ENCODE data around the gene MARCKSL1. TPM values are rescaled to one million over a fixed set of nuclear protein-coding genes. Genes with fewer than 3 reads are reported as not detected.

MARCKSL1 gene
- total RNA-seq, 3 donors from 2014 or later: 25.3 to 33.5 (median 27.8) TPM

DNA sequence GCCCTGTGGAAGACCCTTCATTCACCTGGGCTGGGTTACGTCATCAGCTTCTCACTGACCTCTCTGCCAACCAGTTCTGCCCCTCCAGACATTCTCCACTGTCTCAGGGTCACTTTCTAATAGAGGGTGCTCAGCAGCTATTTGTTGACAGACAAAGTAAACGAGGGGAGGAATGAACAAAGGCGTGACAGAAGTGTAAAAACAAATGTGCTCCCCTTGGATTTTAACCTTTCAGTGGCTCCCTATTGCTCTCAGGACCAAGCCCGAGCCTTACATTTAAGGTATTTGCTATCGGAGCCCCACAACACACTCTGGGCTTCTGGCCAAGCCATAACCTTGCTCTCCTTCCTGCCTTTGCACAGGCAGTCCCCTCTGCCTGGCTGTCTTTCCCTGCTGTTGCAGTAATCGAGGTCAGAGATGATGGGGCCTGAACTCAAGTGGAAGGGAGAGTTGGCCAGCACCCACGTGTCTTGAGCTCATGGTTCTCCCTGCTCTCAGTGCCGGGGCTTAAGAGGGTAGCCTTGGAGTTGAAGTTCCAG is 9.3 kb upstream of the MARCKSL1 start:
- H3K4me1 Mint-ChIP-seq (ENCODE audit: low read depth): peaks cover 48% of the 10 kb centered on the region
- no peak overlapping the region for H3K4me3 Mint-ChIP-seq
- no peaks in the 10 kb centered on the region for H3K9me3 Mint-ChIP-seq
- no peaks in the 10 kb centered on the region for H3K27me3 Mint-ChIP-seq (ENCODE audit: low read depth)
- no peaks in the 10 kb centered on the region for H3K36me3 Mint-ChIP-seq (ENCODE audit: insufficient read depth)
- peak in 1 of 2 donors; percentile 30 for ATAC-seq
- DNase-seq: no peak

DNA sequence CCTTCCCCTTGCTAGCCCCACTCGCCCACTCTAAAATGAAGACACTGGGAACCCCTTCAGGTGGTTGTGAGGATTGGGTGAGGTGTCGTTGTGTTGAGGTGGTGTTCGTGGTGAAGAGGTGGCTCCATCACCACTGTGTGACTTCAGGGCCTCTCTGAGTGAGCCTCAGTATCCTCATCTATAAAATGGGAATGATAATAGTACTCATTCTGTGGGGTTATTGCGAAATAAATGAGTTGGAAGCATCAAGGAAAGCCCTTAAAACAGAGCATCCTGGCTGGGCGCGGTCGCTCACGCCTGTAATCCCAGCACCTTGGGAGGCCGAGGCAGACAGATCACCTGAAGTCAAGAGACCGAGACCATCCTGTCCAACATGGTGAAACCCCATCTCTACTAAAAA is 6.7 kb upstream of the MARCKSL1 start:
- ATAC-seq (no peak), DNase-seq (no peak)
- H3K9me3 Mint-ChIP-seq: no peaks in the 10 kb centered on the region
- no peaks in the 10 kb centered on the region for H3K36me3 Mint-ChIP-seq (ENCODE audit: insufficient read depth)
- H3K4me1 Mint-ChIP-seq (ENCODE audit: low read depth): peaks cover 48% of the 10 kb centered on the region
- no peaks in the 10 kb centered on the region for H3K27me3 Mint-ChIP-seq (ENCODE audit: low read depth)
- no peak overlapping the region for H3K4me3 Mint-ChIP-seq

DNA sequence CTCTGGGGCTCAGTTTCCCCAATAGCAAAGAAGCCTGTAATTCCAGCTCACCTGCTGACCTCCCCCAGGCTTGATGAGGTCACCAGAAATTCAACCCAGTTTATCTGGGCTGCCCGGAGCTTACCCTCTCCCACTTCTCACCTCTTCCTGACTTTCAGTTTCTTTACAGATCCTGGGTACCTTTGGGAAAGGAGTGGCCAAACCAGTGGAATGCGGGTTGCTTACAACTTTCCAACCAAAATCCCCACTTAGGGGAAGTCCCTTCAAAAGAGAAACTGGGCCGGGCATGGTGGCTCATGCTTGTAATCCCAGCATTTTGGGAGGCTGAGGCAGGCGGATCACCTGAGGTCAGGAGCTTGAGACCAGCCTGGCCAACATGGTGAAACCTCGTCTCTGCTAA is 5.9 kb upstream of the MARCKSL1 start:
- no peaks in the 10 kb centered on the region for H3K36me3 Mint-ChIP-seq (ENCODE audit: insufficient read depth)
- no peak for ATAC-seq

DNA sequence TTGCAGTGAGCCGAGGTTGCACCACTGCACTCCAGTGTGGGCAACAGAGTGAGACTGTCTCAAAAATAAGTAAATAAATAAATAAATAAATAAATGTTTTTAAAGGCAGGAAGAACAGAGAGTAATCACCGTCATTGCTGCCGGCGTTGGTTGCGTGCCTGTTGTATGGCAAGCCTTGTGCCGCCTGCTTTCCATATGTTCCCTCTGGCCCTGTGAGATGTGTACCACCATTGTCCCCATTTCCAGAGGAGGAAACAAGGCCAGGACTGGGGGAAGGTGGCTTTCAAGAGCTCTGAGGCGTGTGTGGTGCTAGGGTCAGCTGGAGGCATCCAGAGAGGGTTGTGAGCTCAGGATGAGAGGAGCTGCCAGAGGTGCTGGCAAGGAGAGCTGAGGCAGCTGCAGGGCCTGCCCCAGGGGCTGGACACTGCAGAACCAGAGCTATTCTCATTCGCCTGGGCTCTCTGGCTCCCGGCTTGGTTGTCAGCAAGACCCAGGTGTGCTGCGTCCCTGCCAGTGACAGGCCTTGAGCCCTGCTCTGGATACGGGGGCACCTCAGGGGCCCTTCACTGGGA is 5.2 kb upstream of the MARCKSL1 start:
- peaks cover 55% of the 10 kb centered on the region for H3K4me1 Mint-ChIP-seq (ENCODE audit: low read depth)
- no peaks in the 10 kb centered on the region for H3K27me3 Mint-ChIP-seq (ENCODE audit: low read depth)
- H3K4me3 Mint-ChIP-seq: no peak overlapping the region
- ATAC-seq (no peak), DNase-seq (no peak)
- no peaks in the 10 kb centered on the region for H3K9me3 Mint-ChIP-seq
- H3K36me3 Mint-ChIP-seq (ENCODE audit: insufficient read depth): no peaks in the 10 kb centered on the region

More for the DNA sequence above, 5.9 kb upstream of the MARCKSL1 start:
- no peaks in the 10 kb centered on the region for H3K27me3 Mint-ChIP-seq (ENCODE audit: low read depth)
- no peak overlapping the region for H3K4me3 Mint-ChIP-seq
- peaks cover 55% of the 10 kb centered on the region for H3K4me1 Mint-ChIP-seq (ENCODE audit: low read depth)
- no peaks in the 10 kb centered on the region for H3K9me3 Mint-ChIP-seq
- no peak for DNase-seq

DNA sequence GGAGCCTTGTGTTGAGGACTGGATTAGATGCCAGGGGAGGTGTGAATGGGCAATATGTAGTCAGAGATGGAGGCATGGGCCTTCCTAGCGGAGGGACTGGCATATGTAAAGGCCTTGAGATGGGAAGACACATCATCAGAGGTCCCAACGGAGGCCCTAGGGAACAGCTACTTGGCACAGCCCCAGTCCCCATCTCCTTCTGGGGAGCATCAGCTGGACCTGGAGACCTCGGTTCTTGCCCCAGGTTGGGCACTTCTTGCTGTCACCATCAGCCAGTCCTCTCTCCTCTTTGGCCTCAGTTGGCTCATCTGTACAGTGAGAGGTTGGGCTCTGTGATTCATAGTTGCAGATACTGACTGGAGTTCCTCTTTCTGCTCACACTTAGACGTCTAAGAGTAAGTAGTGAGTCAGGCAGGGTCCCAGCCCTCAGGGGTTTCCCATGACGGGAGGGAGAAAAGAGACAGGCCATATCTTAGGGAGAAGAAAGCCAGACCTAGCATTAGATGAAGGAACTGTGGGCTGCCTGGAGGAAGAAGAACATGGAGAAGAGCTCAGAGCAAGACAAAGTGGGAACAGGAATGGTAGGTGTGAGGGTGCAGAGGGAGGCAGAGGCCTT is 3.4 kb upstream of the MARCKSL1 start:
- no peaks in the 10 kb centered on the region for H3K36me3 Mint-ChIP-seq (ENCODE audit: insufficient read depth)
- no peak overlapping the region for H3K4me3 Mint-ChIP-seq
- ATAC-seq (peak; percentile 68 to 71), DNase-seq (no peak)
- no peaks in the 10 kb centered on the region for H3K9me3 Mint-ChIP-seq
- no peaks in the 10 kb centered on the region for H3K27me3 Mint-ChIP-seq (ENCODE audit: low read depth)
- H3K4me1 Mint-ChIP-seq (ENCODE audit: low read depth): peaks cover 46% of the 10 kb centered on the region

DNA sequence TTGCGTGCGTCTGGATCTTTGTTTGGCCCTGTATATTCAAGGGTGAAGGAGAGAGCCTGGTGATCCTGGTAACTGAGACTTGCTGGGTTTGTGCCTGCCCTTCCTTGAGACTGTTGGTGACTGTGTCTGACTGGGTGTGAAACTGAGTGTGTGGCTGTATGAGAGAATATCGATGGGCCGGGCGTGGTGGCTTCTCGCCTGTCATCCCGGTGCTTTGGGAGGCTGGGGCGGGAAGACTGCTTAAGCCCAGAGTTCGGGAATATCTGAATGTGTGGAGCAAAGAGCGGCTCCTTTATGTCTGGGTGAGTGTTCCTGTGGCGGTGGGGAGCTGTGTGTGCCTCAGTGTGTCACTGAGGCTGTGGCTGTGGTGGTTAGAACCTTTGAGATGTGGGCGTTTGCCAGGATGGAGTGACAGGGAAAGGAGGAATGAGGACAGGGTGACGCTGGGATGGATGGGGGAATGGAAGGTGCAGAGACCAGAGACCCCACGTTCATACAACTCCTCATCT is 2.7 kb upstream of the MARCKSL1 start:
- DNase-seq: no peak
- peak overlapping the region; percentile 1 for H3K4me3 Mint-ChIP-seq
- ATAC-seq: no peak
- H3K9me3 Mint-ChIP-seq: no peaks in the 10 kb centered on the region
- no peaks in the 10 kb centered on the region for H3K27me3 Mint-ChIP-seq (ENCODE audit: low read depth)
- peaks cover 51% of the 10 kb centered on the region for H3K4me1 Mint-ChIP-seq (ENCODE audit: low read depth)
- peaks cover under 1% of the 10 kb centered on the region for H3K36me3 Mint-ChIP-seq (ENCODE audit: insufficient read depth)

DNA sequence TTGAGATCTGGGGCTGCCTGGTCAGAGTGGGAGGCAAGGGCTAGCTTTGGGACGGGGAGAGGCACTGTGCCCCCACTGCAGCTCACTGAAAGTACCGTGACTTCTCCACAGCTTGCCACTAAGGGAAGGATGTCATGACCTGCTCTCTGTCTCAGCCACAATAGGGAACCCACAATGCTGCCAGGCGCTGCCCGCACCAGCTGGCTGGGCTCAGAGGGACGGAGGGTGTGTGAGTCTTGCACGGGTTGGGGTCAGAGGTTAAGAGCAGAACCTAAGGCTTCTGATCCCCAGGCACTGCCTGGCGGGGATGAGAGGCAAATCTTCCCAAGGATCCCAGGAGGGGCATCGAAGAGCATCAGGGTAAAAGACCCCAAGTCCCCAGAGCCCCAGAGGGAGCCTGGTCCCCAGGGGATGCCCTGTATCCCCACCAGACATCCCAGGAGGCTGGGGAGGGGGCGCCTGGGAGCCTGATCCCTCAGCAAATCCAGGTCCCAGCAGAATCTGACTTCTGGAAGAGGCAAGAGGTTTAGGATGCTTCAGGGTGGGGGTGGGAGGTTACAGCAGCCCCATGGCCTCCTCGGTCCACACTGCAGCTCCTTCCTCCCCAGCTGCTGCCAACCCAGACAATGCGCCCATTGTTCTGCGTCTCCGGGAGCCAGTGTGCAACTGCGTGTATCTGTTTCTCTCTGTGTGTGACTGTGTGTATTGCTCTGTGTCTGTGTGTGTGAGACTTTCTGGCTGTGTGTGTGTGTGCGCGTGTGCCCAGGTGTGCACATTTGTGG is 2.0 kb upstream of the MARCKSL1 start:
- H3K4me3 Mint-ChIP-seq: peak overlapping the region; percentile 47
- DNase-seq: no peak
- peaks cover 4% of the 10 kb centered on the region for H3K36me3 Mint-ChIP-seq (ENCODE audit: insufficient read depth)
- ATAC-seq: no peak
- peaks cover 51% of the 10 kb centered on the region for H3K4me1 Mint-ChIP-seq (ENCODE audit: low read depth)
- no peaks in the 10 kb centered on the region for H3K27me3 Mint-ChIP-seq (ENCODE audit: low read depth)
- no peaks in the 10 kb centered on the region for H3K9me3 Mint-ChIP-seq

DNA sequence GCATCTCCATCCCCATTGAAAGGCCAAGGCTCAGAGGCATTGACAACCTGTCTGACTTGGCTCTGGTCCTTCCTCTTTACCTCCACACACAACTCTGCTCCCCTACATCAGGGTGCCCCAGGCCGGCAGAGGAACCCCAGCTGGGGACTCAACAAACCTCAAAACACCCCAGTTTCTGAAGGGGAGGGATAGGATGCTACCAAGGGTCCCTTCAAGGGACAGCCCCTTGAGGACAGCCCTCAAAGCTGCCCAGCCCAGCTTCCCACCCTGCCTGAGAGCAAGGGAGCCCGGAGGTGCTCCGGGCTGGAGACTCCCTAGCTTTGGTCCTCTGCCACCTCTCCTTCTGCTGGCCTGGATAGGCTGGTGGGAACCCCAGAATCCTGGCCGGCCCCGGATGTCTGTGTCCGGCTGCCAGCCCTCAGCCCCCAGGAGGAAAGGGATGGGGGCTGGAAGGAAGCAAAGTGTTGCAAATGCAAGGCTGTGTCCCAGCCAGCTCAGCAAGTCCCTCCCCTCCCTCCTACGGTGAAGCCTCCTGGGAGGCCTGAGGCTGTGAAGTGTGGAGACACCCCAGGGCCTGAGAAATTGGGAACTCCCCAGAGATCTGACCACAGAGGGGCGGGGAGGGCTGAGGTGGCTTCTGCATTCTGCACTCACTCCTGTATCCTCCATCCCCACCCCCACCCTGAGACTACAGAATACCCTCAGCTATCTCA is 1.1 kb upstream of the MARCKSL1 start:
- Mint-ChIP-seq H3K4me1 (ENCODE audit: low read depth) (peaks cover 47% of the 10 kb centered on the region), H3K4me3 (peak overlapping the region; percentile 24), H3K9me3 (no peaks in the 10 kb centered on the region), H3K36me3 (ENCODE audit: insufficient read depth) (peaks cover 4% of the 10 kb centered on the region), H3K27me3 (ENCODE audit: low read depth) (no peaks in the 10 kb centered on the region)
- peak; percentile 44 for DNase-seq
- peak; percentile 38 to 40 for ATAC-seq

DNA sequence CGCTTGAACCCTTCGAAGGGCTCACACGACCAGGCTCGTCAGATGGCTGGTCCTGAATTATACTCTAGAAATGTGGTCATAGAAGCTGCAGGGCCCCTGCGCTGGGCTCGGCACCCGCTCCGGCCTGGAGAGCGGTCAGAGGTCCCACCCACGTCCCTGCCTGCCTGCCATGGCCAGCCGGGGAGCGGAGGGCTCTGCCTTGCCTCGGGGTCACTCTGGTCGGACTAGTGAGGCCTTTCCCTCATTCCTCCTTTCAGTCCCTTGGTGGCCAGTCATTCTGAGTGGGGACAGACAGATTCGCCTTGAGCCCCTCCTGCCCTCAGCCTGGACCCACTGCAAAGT is 529 bp upstream of the MARCKSL1 start:
- Mint-ChIP-seq H3K9me3 (no peaks in the 10 kb centered on the region), H3K36me3 (ENCODE audit: insufficient read depth) (peaks cover 8% of the 10 kb centered on the region), H3K27me3 (ENCODE audit: low read depth) (no peaks in the 10 kb centered on the region), H3K4me1 (ENCODE audit: low read depth) (peaks cover 46% of the 10 kb centered on the region), H3K4me3 (peak overlapping the region; percentile 24)
- DNase-seq (no peak), ATAC-seq (no peak)

DNA sequence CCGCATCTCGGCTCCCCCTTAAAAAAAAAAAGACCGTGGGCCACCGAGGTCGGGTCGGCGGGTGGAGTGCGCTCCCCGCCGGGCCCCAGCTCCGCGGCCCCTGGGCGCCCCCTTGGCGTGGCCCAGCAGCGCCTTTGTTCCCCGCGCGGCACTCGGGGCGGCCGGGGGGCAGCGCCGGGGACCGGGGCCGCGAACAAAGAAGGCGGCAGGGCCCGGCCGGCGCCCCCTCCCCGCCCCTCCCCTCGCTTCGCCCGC is 571 bp downstream of the MARCKSL1 start:
- Mint-ChIP-seq H3K4me3 (peak overlapping the region; percentile 86), H3K9me3 (no peaks in the 10 kb centered on the region), H3K36me3 (ENCODE audit: insufficient read depth) (peaks cover 19% of the 10 kb centered on the region), H3K27me3 (ENCODE audit: low read depth) (no peaks in the 10 kb centered on the region), H3K4me1 (ENCODE audit: low read depth) (peaks cover 45% of the 10 kb centered on the region)
- ATAC-seq: peak; percentile 9 to 16
- DNase-seq: no peak

DNA sequence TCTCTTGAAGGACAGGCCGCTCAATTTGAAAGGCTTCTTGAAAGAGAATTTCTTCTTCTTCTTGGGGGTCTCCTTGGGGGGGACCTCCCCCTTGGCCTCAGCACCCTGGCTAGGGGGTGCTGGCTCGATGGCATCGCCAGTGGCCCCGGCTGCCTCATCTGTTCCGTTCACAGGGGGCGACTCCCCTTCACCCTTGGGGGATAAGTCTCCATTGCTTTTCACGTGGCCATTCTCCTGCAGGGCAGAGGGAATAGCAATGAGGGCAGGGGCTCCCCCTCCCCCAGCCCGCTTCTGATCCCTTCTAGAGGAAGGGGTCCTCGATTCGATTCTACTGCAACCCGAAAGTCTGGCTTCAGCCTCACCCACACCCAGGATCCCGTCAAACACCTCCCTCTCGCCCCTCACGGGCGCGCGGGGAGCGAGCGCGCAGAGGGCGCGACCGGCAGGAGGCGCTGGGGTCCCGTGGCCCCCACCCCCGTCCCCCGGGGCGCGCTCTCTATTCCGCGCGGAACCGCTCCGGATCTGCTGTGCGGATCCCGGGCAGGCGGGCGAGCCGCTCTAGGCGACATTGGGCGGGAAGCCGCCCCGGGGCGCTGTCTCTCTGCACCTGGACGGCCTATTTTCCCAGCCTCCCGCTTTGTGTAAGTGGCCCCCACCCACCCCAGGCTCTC is 1.0 kb downstream of the MARCKSL1 start:
- DNase-seq (peak; percentile 68), ATAC-seq (peak; percentile 38 to 51)
- H3K27me3 Mint-ChIP-seq (ENCODE audit: low read depth): no peaks in the 10 kb centered on the region
- peaks cover 45% of the 10 kb centered on the region for H3K4me1 Mint-ChIP-seq (ENCODE audit: low read depth)
- H3K9me3 Mint-ChIP-seq: no peaks in the 10 kb centered on the region
- H3K4me3 Mint-ChIP-seq: peak overlapping the region; percentile 86
- H3K36me3 Mint-ChIP-seq (ENCODE audit: insufficient read depth): peaks cover 20% of the 10 kb centered on the region

DNA sequence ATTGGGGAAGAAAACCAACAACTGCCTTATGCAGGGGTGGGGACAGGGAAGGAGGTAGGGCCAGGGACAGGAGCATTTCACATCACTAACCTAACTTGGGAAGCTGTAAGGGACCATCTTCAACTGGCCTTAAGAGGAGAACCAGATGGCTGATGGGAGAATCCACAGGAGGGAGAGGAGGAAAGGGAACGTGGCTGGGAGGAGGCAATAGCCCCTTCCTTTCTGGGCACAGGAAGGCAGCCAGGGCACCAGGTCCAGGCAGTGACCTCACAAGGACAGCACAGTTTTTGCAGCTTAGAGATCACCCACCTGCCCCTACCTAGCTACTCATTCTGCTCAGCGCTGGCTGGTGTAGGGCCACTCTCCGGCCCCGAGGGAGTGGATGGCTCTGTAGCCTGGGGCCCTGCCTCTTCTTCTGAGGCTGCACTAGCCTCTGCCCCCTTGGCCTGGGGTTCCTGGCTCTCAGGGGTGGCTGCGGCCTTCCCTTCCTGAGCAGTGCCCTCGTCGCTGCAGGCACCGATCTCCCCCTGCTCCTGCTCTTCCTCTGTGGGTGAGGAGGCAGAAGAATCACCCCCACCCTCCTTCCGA is 1.7 kb downstream of the MARCKSL1 start:
- H3K4me3 Mint-ChIP-seq: peak overlapping the region; percentile 86
- no peaks in the 10 kb centered on the region for H3K9me3 Mint-ChIP-seq
- ATAC-seq (no peak), DNase-seq (no peak)
- no peaks in the 10 kb centered on the region for H3K27me3 Mint-ChIP-seq (ENCODE audit: low read depth)
- H3K36me3 Mint-ChIP-seq (ENCODE audit: insufficient read depth): peaks cover 25% of the 10 kb centered on the region
- peaks cover 39% of the 10 kb centered on the region for H3K4me1 Mint-ChIP-seq (ENCODE audit: low read depth)

DNA sequence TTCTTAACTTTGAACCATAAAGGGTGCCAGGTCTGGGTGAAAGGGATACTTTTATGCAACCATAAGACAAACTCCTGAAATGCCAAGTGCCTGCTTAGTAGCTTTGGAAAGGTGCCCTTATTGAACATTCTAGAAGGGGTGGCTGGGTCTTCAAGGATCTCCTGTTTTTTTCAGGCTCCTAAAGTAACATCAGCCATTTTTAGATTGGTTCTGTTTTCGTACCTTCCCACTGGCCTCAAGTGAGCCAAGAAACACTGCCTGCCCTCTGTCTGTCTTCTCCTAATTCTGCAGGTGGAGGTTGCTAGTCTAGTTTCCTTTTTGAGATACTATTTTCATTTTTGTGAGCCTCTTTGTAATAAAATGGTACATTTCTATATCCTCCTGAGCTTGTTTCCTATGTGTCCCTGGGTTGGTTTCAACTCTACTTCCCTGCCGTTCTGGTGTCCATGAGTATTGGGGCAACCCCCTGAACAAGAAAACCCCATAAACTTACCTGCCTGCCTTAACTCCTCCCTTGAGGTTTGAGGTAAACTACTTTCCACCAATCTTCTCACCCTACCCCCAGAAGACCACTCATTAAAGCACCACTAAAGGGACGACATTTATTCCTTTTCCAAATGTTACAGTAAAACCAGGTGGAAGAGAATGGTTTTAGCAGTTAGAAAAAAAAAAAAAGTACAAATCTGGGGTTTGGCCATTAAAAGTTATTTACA is 2.6 kb downstream of the MARCKSL1 start:
- ATAC-seq (no peak), DNase-seq (no peak)
- Mint-ChIP-seq H3K9me3 (no peaks in the 10 kb centered on the region), H3K4me1 (ENCODE audit: low read depth) (peaks cover 30% of the 10 kb centered on the region), H3K36me3 (ENCODE audit: insufficient read depth) (peaks cover 27% of the 10 kb centered on the region), H3K27me3 (ENCODE audit: low read depth) (no peaks in the 10 kb centered on the region), H3K4me3 (peak overlapping the region; percentile 52)
